GM12873 (cell line): Measurements from ENCODE around the gene PHF24.

Experiments
- CTCF ChIP-seq: IDR thresholded peaks from 2 replicates; pipeline ENCODE4 v1.5.1; 2012; ENCODE audit warnings: low read depth, mild to moderate bottlenecking, moderate library complexity, low read length, control low read depth; ENCODE audit not compliant: insufficient read depth; ENCODE audit errors: missing control alignments

Gene PHF24

GRCh38 chr9:34985311-34985899 is 27.3 kb downstream of the PHF24 start:
- TF ChIP-seq CTCF = peak; percentile 92

- no peak for TF ChIP-seq CTCF
These were observed 28.5 kb downstream of the PHF24 start for GRCh38 chr9:34986540-34987047.

GRCh38 chr9:34987160-34987901 is 29.2 kb downstream of the PHF24 start:
- no peak for TF ChIP-seq CTCF

- TF ChIP-seq CTCF = peak; percentile 6
These were observed 30.3 kb downstream of the PHF24 start for GRCh38 chr9:34988218-34989002.

GRCh38 chr9:34989003-34989945 is 31.2 kb downstream of the PHF24 start, which contains the start of gene DNAJB5:
Gene DNAJB5, plus strand, starts transcription at chr9:34989745. Its CDS starts 886 bp downstream, at chr9:34990631.
- TF ChIP-seq CTCF = no peak

- TF ChIP-seq CTCF = no peak
These were observed 32.0 kb downstream of the PHF24 start for GRCh38 chr9:34989946-34990635.
